Gastroesophageal sphincter (tissue), 3 donors: Measurements from ENCODE around the gene R3HCC1L.

Source experiments
- CTCF ChIP-seq, 4 experiments: fragments of 200-600 bp in 2 of 4; fragments of 450-650 bp in 2 of 4; sonication (generic) in 1 of 4; IDR thresholded peaks; one replicate each; pipeline ENCODE4 v1.5.1; 2017 to 2019; ENCODE audit warnings: antibody characterized with exemption in 4 of 4, mild to moderate bottlenecking in 2 of 4, moderate library complexity in 2 of 4
- POLR2A ChIP-seq, 2 donors: fragments of 450-650 bp; IDR thresholded peaks; one replicate each; pipeline ENCODE4 v1.6.1; 2017; ENCODE audit warnings: antibody characterized with exemption in 2 of 2, mild to moderate bottlenecking in 2 of 2, moderate library complexity in 1 of 2
- POLR2AphosphoS5 ChIP-seq: sonication (generic); formaldehyde crosslinking; IDR thresholded peaks from one replicate; pipeline ENCODE4 v1.6.1; 2017; ENCODE audit warnings: antibody characterized with exemption

DNA sequence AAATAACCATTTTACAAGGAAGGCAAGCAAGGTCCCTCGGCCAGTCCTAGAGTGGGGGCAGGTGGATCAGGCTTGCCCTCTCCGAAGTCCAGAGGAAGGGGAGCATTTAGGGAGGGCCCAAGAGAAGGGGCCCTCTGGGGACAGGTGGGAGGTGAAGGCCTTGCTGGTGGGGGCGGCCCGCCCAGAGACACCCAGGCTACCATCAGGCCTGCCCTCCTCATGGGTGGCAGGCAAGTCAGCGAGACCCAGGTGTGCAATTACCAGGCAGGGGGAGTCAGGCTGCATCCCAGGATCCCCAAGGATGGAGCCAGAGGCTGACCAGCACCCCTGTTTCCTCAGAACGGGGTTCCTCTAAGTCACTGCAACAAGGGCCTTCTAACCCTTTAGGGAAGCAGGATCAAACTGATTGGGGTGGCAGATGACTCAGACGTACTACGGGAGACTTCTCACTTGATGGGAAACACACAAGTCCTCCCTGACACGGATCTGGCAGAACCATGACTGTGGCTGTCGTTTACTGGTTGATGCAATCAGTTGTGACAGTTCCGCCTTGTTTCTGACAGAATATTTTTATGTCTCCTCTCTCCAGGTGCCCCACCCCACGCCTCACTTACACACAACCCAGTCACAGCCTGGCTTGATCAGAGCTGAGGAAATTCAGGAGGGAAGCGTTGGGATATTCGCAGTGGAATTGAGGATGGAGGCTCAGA, 125.3 kb downstream of the R3HCC1L start:
- TF ChIP-seq POLR2A (IDR thresholded peaks at IDR 0.05) (no peak), CTCF (IDR thresholded peaks at IDR 0.05) (no peak), POLR2AphosphoS5 (no peak)
